Astrocyte of the spinal cord (primary cell): Measurements from ENCODE around the gene DTWD1.

Experiments
- DNase-seq: peaks from one replicate; pipeline ENCODE4 v3.0.0; 2011; ENCODE audit warnings: low read depth, low spot score
- H3K4me3 ChIP-seq: 2 replicates; pipeline ENCODE4 v1.5.1; 2011; ENCODE audit warnings: low read depth, mild to moderate bottlenecking, low read length, moderate library complexity
- in situ Hi-C: cut with HindIII; loops from 2 replicates; pipeline ENCODE4 v1.10.0; 2017; ENCODE audit warnings: low sequenced_read_pairs
- TF ChIP-seq, protein P1 (sequence below): IDR thresholded peaks from 2 replicates; pipeline ENCODE4 v1.5.1; 2012; ENCODE audit warnings: low read depth, mild to moderate bottlenecking, low read length, inconsistent platforms

The DTWD1 gene

DNA sequence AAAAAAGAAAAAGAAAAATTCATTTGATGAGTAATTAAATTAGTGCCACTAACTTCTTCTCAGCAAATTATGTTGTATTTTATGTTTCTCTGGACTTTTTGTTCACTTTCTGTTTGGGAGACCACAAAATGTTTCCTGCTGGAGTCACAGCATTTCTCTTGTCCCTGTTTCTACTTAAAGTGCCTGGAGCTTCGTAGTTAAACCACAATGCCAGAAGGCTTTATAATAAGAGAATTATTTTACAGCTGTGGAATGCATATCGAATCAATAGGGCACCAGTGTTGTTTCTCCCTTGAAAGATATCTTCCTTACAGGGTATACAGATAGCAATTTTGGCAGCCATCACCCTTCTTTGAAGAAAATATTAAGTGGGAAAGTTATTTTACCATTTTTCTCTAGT, 3.2 kb downstream of the DTWD1 start:
- TF ChIP-seq, protein P1, sequence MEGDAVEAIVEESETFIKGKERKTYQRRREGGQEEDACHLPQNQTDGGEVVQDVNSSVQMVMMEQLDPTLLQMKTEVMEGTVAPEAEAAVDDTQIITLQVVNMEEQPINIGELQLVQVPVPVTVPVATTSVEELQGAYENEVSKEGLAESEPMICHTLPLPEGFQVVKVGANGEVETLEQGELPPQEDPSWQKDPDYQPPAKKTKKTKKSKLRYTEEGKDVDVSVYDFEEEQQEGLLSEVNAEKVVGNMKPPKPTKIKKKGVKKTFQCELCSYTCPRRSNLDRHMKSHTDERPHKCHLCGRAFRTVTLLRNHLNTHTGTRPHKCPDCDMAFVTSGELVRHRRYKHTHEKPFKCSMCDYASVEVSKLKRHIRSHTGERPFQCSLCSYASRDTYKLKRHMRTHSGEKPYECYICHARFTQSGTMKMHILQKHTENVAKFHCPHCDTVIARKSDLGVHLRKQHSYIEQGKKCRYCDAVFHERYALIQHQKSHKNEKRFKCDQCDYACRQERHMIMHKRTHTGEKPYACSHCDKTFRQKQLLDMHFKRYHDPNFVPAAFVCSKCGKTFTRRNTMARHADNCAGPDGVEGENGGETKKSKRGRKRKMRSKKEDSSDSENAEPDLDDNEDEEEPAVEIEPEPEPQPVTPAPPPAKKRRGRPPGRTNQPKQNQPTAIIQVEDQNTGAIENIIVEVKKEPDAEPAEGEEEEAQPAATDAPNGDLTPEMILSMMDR = no peak
- in situ Hi-C loops = no loop called here
- peak; percentile 88 for DNase-seq
- H3K4me3 ChIP-seq = no peak overlapping the region

DNA sequence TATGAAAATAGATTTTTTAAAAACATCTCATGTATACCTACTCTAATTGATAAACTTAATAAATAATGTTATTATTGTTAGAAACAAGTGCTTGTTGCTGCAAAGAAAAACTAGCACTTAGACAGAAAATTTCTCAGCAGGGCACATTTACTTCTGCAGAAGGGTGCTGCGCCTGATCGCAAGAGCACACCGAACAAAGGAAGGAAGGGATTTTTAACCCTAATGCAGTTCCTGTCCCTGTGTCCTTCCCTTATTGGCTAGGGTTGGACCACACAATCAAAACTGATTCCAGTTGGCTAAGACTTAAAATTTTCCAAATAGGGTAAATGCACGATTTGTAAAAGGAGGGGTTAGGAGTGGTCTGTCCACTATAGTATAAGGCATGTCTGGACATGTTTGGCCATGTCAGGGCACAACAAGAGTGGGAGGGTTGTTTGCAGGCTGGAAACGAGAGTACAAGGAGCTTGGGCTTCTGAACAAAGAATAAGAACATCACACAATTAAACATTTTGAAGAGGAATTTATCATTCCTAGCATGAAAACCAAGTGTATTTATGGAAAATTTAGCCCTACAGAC, 4.7 kb downstream of the DTWD1 start:
- in situ Hi-C loops = no loop called here
- no peak for DNase-seq

DNA sequence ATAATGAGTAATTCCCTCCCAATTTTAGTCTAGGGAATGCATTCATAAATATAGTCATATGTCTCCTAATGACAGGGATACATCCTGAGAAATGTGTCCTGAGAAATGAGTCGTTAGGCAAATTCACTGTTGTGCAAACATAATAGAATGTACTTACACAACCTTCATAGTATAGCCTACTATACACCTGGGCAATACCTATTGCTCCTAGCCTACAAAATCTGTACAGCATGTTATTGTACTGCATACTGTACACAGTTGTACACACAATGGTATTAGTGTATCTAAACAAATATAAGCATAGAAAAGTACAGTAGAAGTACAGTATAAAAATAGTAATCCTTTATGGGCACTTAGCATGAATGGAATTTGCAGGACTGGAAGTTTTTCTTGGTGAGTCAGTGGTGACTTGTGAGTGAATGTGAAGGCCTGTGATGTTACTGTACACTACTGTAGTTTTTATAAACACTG, 6.6 kb downstream of the DTWD1 start:
- peak; percentile 77 for DNase-seq
- H3K4me3 ChIP-seq = no peak overlapping the region
- TF ChIP-seq, protein P1 = no peak
- in situ Hi-C loops = no loop called here

More for the DNA sequence above, 4.7 kb downstream of the DTWD1 start:
- H3K4me3 ChIP-seq = no peak overlapping the region
- TF ChIP-seq, protein P1 = no peak

DNA sequence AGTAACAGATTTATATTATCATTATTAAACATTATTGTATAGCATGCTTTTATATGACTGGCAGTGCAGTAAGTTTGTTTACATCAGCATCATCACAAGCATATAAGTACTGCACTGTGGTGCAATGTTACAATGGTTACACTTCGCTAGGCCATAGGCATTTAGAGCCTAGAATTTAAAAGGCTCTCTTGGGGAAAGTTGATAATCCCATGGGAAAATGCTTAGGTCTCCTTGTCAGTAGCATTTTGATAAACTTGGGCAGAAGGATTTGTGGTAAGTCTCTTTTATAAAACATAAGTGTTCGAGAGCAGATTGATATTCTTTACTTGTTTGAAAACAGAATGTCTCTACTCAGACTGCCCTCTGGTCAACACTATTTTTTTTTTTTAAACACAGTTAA, 7.5 kb downstream of the DTWD1 start:
- no peak overlapping the region for H3K4me3 ChIP-seq
- no peak for DNase-seq
- in situ Hi-C loops = no loop called here
- TF ChIP-seq, protein P1 = no peak

DNA sequence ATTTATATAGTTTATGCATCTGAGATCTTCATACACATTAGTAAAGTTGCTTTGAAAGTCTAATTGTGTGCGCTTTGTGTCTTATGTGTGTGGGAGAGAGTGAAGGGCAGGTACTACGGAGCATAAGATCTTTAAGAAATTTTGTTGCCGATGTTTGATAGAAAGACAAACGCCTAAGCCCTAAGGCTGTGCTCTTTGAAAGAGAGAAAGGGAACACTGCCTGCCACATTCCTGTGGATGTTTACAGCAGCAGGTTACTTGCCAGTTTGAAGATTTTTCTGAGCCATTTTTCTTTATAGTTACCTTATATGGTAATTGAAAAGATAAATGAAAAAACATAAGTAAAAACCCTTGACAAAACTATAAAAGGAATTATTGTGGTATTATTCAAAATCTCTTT, 17.0 kb downstream of the DTWD1 start:
- TF ChIP-seq, protein P1 = no peak
- no peak overlapping the region for H3K4me3 ChIP-seq
- in situ Hi-C loops = no loop called here
- DNase-seq = no peak

DNA sequence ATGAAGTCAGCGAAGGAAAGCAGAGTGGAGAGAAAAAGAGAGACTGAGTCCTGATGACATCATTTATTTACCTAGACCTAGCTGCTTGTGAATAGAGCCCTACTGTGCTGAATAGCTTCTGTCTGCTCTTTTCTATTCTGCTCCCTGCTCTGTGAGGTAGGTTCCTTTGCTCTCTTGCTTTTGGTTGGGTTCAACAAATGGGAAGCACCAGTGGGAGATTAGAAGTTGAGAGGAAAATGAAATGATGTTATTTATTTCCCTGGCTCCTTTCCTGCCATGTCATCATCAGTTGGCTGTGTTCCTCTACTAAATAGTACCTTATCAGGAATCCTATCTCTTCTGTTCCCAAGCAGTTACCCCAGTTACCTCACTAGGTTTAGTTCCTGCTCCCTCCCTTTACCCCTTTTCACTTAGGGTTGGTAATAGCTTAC, 23.5 kb downstream of the DTWD1 start:
- TF ChIP-seq, protein P1 = no peak
- H3K4me3 ChIP-seq = no peak overlapping the region
- DNase-seq = no peak
- in situ Hi-C loops = no loop called here
